HG03342 (cell line): ENCODE measurements around the gene RAD51B.
"Not testable (repeated sequence)": the region's sequence is repeated elsewhere in the genome, so short reads cannot be mapped to it uniquely, and the experiment has no call there.

Experiments used
- ATAC-seq: cut with Tn5 transposase; IDR thresholded peaks from one replicate; pipeline ENCODE4 v1.9.1; 2021; ENCODE audit warnings: mild to moderate bottlenecking, moderate library complexity; ENCODE audit not compliant: unreplicated experiment

Gene RAD51B

GRCh38 chr14:67819563-67820421, at the start of gene RAD51B:
RAD51B (plus strand) TSS chr14:67819779.
- peak; percentile 65 for ATAC-seq

- no peak for ATAC-seq
Measured at GRCh38 chr14:67773844-67774377, 45.7 kb upstream of the RAD51B start.

- no peak for ATAC-seq
Measured at GRCh38 chr14:67776653-67777322, 42.8 kb upstream of the RAD51B start.

- no peak for ATAC-seq
Measured at GRCh38 chr14:67778792-67779191, 40.8 kb upstream of the RAD51B start.

GRCh38 chr14:67782090-67782489, 37.5 kb upstream of the RAD51B start:
- no peak for ATAC-seq

GRCh38 chr14:67784244-67784823, 35.2 kb upstream of the RAD51B start:
- ATAC-seq = no peak

- no peak for ATAC-seq
Measured at GRCh38 chr14:67785270-67786109, 34.1 kb upstream of the RAD51B start.

- ATAC-seq = no peak
Measured at GRCh38 chr14:67787673-67788072, 31.9 kb upstream of the RAD51B start.

- no peak for ATAC-seq
Measured at GRCh38 chr14:67798731-67799130, 20.8 kb upstream of the RAD51B start.

- no peak for ATAC-seq
Measured at GRCh38 chr14:67800743-67801142, 18.8 kb upstream of the RAD51B start.

- no peak for ATAC-seq
Measured at GRCh38 chr14:67806246-67806645, 13.3 kb upstream of the RAD51B start.

GRCh38 chr14:67814821-67815220, 4.8 kb upstream of the RAD51B start:
- no peak for ATAC-seq

- ATAC-seq = no peak
Measured at GRCh38 chr14:67815573-67816225, 3.9 kb upstream of the RAD51B start.

- peak; percentile 87 for ATAC-seq
Measured at GRCh38 chr14:67816326-67817002, 3.1 kb upstream of the RAD51B start, which contains the start of gene ZFYVE26. ZFYVE26 (minus strand) TSS chr14:67816590; CDS start chr14:67815963, 627 bp downstream.

GRCh38 chr14:67817750-67818438, 1.7 kb upstream of the RAD51B start:
- ATAC-seq = no peak

GRCh38 chr14:67818476-67818875, 1.1 kb upstream of the RAD51B start:
- not testable (repeated sequence) for ATAC-seq

GRCh38 chr14:67820428-67820971, 921 bp downstream of the RAD51B start:
- ATAC-seq = no peak

GRCh38 chr14:67821121-67821520, 1.5 kb downstream of the RAD51B start:
- no peak for ATAC-seq

GRCh38 chr14:67831113-67831512, 11.5 kb downstream of the RAD51B start:
- no peak for ATAC-seq
